Measurements from ENCODE around the gene HAUS8. TPM values are rescaled to one million over a fixed set of nuclear protein-coding genes. Genes with fewer than 3 reads are reported as not detected.
"Not testable (repeated sequence)": the region's sequence is repeated elsewhere in the genome, so short reads cannot be mapped to it uniquely, and the experiment has no call there.

Gene HAUS8
- total RNA-seq, 1 experiment from 2014 or later = 21.5 TPM

- H3K27me3 ChIP-seq (replicated peaks); DNase-seq (ENCODE audit: low read depth in 1 of 2, low spot score in 2 of 2): not testable (repeated sequence)
- peaks cover 44% of the 10 kb centered on the region for H3K36me3 ChIP-seq
These were observed 19.4 kb upstream of the HAUS8 start for GRCh38 chr19:17094694-17095093.

GRCh38 chr19:17092696-17093095 is 17.4 kb upstream of the HAUS8 start:
- Histone ChIP-seq H3K27me3 (replicated peaks) (no peaks in the 10 kb centered on the region), H3K4me1 (replicated peaks) (peaks cover 38% of the 10 kb centered on the region), H3K4me3 (no peak overlapping the region)

More at GRCh38 chr19:17094694-17095093, 19.4 kb upstream of the HAUS8 start:
- H3K9me3 ChIP-seq (replicated peaks); H3K4me3 ChIP-seq; H3K27ac ChIP-seq: not testable (repeated sequence)
- peaks cover 28% of the 10 kb centered on the region for H3K4me1 ChIP-seq (replicated peaks)

DNA sequence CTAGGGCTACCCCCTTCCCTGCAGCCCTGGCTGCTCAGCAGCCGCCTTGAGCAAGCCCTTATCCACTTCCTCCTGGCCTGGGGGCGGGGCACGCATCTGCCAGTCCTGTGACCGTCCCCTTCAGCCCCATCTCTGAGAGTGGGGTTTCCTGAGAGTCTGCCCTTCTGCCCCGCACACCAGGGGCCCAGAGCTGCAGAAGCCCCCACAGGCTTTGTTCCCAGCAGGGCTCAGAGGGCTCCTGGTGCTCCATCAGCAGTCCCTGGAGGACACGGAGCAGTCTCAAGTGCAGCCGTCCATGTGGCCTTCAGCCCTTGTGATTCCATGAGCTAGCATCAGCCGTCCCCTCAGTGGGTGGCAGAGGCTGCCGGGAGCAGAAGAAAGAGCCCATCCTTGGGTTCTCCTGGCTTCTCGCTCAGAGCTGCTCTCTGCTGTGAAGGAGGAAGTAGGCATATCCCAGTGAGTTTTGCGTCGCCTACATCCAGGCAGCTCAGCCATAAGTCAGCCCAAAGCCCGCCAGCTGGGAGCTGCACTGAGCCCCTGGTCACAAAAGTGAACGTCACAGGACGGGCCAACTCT is 16.6 kb upstream of the HAUS8 start:
- Histone ChIP-seq H3K27me3 (replicated peaks) (no peaks in the 10 kb centered on the region), H3K9me3 (replicated peaks) (no peaks in the 10 kb centered on the region), H3K4me1 (replicated peaks) (peaks cover 30% of the 10 kb centered on the region), H3K36me3 (peaks cover 46% of the 10 kb centered on the region), H3K27ac (no peak overlapping the region), H3K4me3 (no peak overlapping the region)
- no peak for DNase-seq (ENCODE audit: low read depth in 1 of 2, low spot score in 2 of 2)

More at GRCh38 chr19:17092696-17093095, 17.4 kb upstream of the HAUS8 start:
- DNase-seq (ENCODE audit: low read depth in 1 of 2, low spot score in 2 of 2) = no peak
- Histone ChIP-seq H3K27ac (no peak overlapping the region), H3K36me3 (peaks cover 39% of the 10 kb centered on the region), H3K9me3 (replicated peaks) (no peaks in the 10 kb centered on the region)

- Histone ChIP-seq H3K9me3 (replicated peaks) (no peaks in the 10 kb centered on the region), H3K4me3 (no peak overlapping the region), H3K27ac (peak overlapping the region; percentile 70), H3K36me3 (peaks cover 53% of the 10 kb centered on the region), H3K4me1 (replicated peaks) (peaks cover 30% of the 10 kb centered on the region), H3K27me3 (replicated peaks) (no peaks in the 10 kb centered on the region)
- no peak for DNase-seq (ENCODE audit: low read depth in 1 of 2, low spot score in 2 of 2)
These were observed 15.3 kb upstream of the HAUS8 start for GRCh38 chr19:17090583-17090982.

DNA sequence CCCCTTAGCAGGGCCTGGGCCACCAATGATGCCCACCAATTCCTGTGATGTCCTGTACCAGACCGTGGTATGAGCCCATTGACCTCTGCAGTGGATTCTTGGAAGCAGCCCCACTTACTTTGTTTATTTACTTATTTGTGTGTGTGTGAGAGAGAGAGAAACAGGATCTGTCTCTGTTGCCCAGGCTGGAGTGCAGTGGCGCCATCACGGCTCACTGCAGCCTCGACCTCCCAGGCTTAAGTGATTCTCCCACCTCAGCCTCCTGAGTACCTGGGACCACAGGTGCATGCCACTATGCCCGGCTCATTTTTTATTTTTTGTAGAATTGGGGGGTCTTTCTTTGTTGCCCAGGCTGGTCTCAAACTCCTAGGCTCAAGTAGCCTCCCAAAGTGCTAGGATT is 13.3 kb upstream of the HAUS8 start:
- Histone ChIP-seq H3K27ac (peak overlapping the region; percentile 70), H3K9me3 (replicated peaks) (no peaks in the 10 kb centered on the region)

GRCh38 chr19:17086834-17087233 is 11.6 kb upstream of the HAUS8 start:
- no peak overlapping the region for H3K27ac ChIP-seq
- no peaks in the 10 kb centered on the region for H3K27me3 ChIP-seq (replicated peaks)
- no peak overlapping the region for H3K4me3 ChIP-seq
- no peak for DNase-seq (ENCODE audit: low read depth in 1 of 2, low spot score in 2 of 2)
- H3K9me3 ChIP-seq (replicated peaks) = no peaks in the 10 kb centered on the region
- H3K36me3 ChIP-seq = peaks cover 51% of the 10 kb centered on the region
- H3K4me1 ChIP-seq (replicated peaks) = peaks cover 30% of the 10 kb centered on the region

More for the DNA sequence above, 13.3 kb upstream of the HAUS8 start:
- peak in 1 of 2 experiments; percentile 40 for DNase-seq (ENCODE audit: low read depth in 1 of 2, low spot score in 2 of 2)
- H3K4me1 ChIP-seq (replicated peaks) = peaks cover 30% of the 10 kb centered on the region
- no peaks in the 10 kb centered on the region for H3K27me3 ChIP-seq (replicated peaks)
- H3K36me3 ChIP-seq = peaks cover 51% of the 10 kb centered on the region
- H3K4me3 ChIP-seq = no peak overlapping the region

DNA sequence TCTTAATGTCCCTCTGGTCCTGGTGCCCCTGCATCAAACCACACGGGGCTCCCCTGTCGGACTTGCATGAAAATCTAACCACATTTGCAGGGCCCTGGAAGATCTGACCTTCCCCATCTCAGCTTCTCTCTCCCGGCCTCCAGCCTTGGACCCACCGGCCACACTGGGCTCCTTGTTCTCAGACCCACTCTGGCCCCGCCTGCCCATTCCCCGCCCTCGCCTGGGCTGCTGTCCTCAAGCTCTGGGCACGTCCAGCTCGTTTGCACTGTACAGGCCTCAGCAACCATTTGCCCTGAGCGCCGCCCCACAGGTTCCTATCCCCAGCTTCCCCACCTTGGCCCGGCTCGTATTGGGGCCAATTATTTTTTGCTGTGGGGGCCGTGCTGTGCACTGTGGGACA is 10.9 kb upstream of the HAUS8 start:
- no peaks in the 10 kb centered on the region for H3K27me3 ChIP-seq (replicated peaks)
- no peak for DNase-seq (ENCODE audit: low read depth in 1 of 2, low spot score in 2 of 2)
- H3K36me3 ChIP-seq = peaks cover 48% of the 10 kb centered on the region
- H3K4me1 ChIP-seq (replicated peaks) = peaks cover 30% of the 10 kb centered on the region
- no peak overlapping the region for H3K4me3 ChIP-seq
- no peak overlapping the region for H3K27ac ChIP-seq
- no peaks in the 10 kb centered on the region for H3K9me3 ChIP-seq (replicated peaks)

- H3K27ac ChIP-seq = no peak overlapping the region
These were observed 6.7 kb upstream of the HAUS8 start for GRCh38 chr19:17081672-17082630.

GRCh38 chr19:17080440-17080801 is 5.2 kb upstream of the HAUS8 start:
- H3K4me3 ChIP-seq = no peak overlapping the region
- peaks cover 31% of the 10 kb centered on the region for H3K36me3 ChIP-seq
- no peaks in the 10 kb centered on the region for H3K9me3 ChIP-seq (replicated peaks)
- peak overlapping the region; percentile 87 for H3K27ac ChIP-seq
- no peaks in the 10 kb centered on the region for H3K27me3 ChIP-seq (replicated peaks)
- H3K4me1 ChIP-seq (replicated peaks) = peaks cover 40% of the 10 kb centered on the region
- DNase-seq (ENCODE audit: low read depth in 1 of 2, low spot score in 2 of 2) = no peak

More at GRCh38 chr19:17081672-17082630, 6.7 kb upstream of the HAUS8 start:
- peaks cover 42% of the 10 kb centered on the region for H3K36me3 ChIP-seq
- H3K4me1 ChIP-seq (replicated peaks) = peaks cover 34% of the 10 kb centered on the region
- no peak for DNase-seq (ENCODE audit: low read depth in 1 of 2, low spot score in 2 of 2)
- H3K9me3 ChIP-seq (replicated peaks) = no peaks in the 10 kb centered on the region
- no peak overlapping the region for H3K4me3 ChIP-seq
- H3K27me3 ChIP-seq (replicated peaks) = no peaks in the 10 kb centered on the region

DNA sequence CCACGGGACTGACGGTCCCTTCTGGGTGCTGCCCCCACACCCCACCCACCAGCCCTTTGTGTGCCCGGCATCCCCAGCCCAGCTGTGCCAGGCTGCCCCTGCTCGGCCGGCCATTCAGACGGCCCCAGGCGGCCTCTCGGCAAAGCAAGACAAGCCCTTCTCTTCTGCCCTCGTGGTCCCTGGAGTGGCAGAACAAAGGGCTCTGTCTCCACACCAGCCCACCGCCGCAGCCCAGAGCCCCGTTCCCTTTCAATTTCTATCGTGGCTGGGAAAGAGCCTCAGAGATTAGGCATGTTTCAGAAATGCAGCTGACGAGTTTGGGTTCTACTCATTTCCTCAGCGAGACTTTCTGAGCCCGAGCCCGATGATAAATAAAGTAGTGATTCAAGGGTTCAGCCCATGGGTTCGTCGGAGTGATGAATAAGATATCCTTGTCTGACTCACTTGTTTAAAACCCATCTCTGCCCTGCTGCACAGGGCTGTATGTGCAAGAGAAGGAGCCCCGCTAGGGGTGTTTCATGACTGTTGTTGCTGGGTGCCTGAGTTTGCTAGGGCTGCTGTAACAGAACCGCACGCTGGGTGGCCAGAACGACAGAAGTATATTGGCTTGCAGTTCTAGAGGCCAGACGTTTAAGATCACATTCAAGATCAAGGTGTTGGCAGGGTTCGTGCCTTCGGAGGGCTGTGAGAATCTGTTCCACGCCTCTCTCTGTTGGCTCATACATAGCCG is 4.6 kb upstream of the HAUS8 start:
- H3K27me3 ChIP-seq (replicated peaks) = no peaks in the 10 kb centered on the region
- peak overlapping the region; percentile 36 for H3K4me3 ChIP-seq
- peak overlapping the region; percentile 87 for H3K27ac ChIP-seq
- DNase-seq (ENCODE audit: low read depth in 1 of 2, low spot score in 2 of 2) = peak; percentile 95 to 97
- no peaks in the 10 kb centered on the region for H3K9me3 ChIP-seq (replicated peaks)
- peaks cover 40% of the 10 kb centered on the region for H3K4me1 ChIP-seq (replicated peaks)
- H3K36me3 ChIP-seq = peaks cover 30% of the 10 kb centered on the region

- peak overlapping the region; percentile 87 for H3K27ac ChIP-seq
- peaks cover 43% of the 10 kb centered on the region for H3K4me1 ChIP-seq (replicated peaks)
- peaks cover 28% of the 10 kb centered on the region for H3K36me3 ChIP-seq
- no peaks in the 10 kb centered on the region for H3K9me3 ChIP-seq (replicated peaks)
- H3K4me3 ChIP-seq = peak overlapping the region; percentile 36
- DNase-seq (ENCODE audit: low read depth in 1 of 2, low spot score in 2 of 2) = no peak
- no peaks in the 10 kb centered on the region for H3K27me3 ChIP-seq (replicated peaks)
These were observed 3.9 kb upstream of the HAUS8 start for GRCh38 chr19:17078920-17079709.

DNA sequence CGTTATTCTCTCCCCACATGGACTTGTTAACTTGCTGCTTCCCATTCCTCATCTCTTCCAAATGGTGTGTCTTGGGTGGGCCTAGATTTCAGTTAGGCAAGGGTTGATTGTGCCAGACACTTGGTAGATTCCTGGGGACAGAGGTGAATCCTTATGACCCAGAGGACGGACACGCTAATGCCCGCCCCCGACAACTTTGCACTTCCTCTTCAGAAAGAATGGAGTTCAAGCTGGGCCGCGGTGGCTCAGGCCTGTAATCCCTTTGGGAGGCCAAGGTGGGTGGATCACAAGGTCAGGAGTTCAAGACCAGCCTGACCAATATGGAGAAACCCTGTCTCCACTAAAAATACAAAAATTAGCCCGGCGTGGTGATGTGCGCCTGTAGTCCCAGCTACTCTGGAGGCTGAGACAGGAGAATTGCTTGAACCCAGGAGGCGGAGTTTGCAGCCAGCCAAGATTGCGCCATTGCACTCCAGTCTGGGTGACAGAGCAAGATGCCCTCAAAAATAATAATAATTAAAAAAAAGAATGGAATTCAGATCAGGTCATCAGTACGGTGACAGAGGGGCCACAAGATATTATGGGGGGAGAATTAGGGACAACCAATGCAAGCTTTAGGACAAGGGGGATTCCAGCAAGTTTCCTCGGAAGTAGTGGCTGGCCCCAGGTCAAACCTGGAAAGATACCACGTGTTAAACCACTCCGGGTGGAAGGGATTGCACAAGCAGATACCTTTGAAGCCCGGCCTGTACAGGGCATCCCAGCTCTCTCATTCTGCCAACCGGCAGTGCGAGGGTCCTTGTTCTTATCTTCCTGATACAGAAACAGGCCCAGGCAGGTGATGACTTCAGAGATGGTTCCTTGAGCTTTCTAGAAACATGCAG is 3.0 kb upstream of the HAUS8 start:
- no peaks in the 10 kb centered on the region for H3K9me3 ChIP-seq (replicated peaks)
- peaks cover 45% of the 10 kb centered on the region for H3K4me1 ChIP-seq (replicated peaks)
- H3K27ac ChIP-seq = peak overlapping the region; percentile 87; the same call in 1 of the 2 replicates
- no peak for DNase-seq (ENCODE audit: low read depth in 1 of 2, low spot score in 2 of 2)
- H3K27me3 ChIP-seq (replicated peaks) = no peaks in the 10 kb centered on the region
- no peak overlapping the region for H3K4me3 ChIP-seq
- peaks cover 32% of the 10 kb centered on the region for H3K36me3 ChIP-seq

Data from SJSA1 (cell line).